KOPT-K1 (cell line): ENCODE measurements around the gene DENND1B.

Experiments
- H3K27ac ChIP-seq: fragments of 200-600 bp; sonication (generic); 2 replicates; pipeline ENCODE4 v1.5.1; 2016; ENCODE audit warnings: antibody characterized with exemption, mild to moderate bottlenecking, low read depth, low read length; ENCODE audit not compliant: poor library complexity, severe bottlenecking
- H3K36me3 ChIP-seq: fragments of 200-600 bp; sonication (generic); 2 replicates; pipeline ENCODE4 v1.5.1; 2017; ENCODE audit warnings: antibody characterized with exemption, mild to moderate bottlenecking, low read length, moderate library complexity; ENCODE audit not compliant: insufficient read depth
- H3K9me3 ChIP-seq: fragments of 200-600 bp; sonication (generic); 2 replicates; pipeline ENCODE4 v1.5.1; 2017; ENCODE audit warnings: antibody characterized with exemption, low read length, mild to moderate bottlenecking; ENCODE audit not compliant: insufficient read depth, poor library complexity, severe bottlenecking

Gene DENND1B

DNA sequence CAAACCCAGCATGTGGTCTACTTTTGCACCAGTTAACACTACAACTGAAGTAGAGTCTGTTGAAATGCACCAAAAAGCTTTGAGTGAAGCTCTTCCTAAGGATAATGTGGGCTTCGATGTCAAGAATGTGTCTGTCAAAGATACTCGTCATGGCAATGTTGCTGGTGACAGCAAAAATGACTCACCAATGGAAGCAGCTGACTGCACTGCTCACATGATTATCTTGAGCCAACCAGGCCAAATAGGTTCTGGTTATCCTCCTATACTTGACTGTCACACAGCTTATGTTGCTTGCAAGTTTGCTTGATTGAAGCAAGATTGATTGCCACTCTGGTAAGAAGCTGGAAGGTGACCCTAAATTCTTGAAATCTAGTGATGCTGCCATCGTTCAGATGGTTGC, 85.2 kb downstream of the DENND1B start:
- no peak overlapping the region for H3K27ac ChIP-seq
- peaks cover 25% of the 10 kb centered on the region for H3K36me3 ChIP-seq
- H3K9me3 ChIP-seq: peaks cover 25% of the 10 kb centered on the region

- H3K36me3 ChIP-seq: peaks cover 25% of the 10 kb centered on the region
- H3K9me3 ChIP-seq: peaks cover 25% of the 10 kb centered on the region
- H3K27ac ChIP-seq: no peak overlapping the region
Observed at GRCh38 chr1:197688233-197688632, 87.0 kb downstream of the DENND1B start.

DNA sequence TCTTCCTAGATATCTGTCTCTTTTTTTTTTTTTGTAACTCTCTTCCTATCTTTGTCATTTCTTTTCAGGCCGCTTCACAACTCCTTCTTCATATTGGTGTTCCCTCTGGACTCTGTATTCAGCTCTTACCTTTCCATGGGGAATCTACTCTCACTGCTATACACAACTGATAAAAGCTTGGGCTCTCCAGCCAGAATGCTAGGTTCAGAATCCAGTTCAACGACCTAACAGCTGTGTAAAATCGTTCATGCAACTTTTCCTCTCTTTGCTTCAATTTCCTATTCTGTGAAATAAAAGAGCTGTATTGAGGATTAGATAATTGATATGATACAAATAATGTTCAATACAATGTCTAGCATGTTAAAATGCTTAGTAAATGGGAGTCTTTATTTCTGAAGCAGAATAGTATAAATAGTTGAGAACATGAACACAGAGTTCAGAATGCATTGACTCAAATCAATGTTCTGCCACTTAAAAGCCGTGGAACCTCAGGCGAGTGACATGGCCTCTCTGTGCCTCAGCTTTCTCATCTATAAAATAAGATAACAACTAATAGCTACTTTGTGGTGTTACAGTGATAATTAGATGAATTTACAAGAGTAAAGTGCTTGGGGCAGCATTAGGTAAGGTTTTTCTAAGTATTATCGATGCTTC, 88.5 kb downstream of the DENND1B start:
- Histone ChIP-seq H3K36me3 (peaks cover 25% of the 10 kb centered on the region), H3K27ac (no peak overlapping the region), H3K9me3 (peaks cover 25% of the 10 kb centered on the region)

DNA sequence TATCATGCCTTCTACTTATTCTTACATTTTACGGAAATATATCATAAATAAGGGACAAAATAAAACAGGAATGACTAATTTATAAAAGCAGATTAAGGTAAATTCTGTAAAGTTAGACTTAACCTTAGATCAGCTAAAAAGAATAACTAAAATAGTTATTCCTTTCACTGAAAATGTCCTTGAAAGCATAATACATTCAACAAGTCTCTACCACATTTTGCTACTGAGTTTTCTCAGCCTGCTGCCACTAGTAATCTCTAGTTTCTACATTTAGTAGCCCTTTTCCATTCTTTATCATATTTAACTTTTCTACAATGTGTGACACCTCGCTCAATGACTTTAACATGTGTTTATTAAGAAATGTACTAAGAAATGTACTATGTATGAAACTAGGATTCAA, 89.0 kb downstream of the DENND1B start:
- peaks cover 25% of the 10 kb centered on the region for H3K36me3 ChIP-seq
- H3K27ac ChIP-seq: no peak overlapping the region
- peaks cover 25% of the 10 kb centered on the region for H3K9me3 ChIP-seq

DNA sequence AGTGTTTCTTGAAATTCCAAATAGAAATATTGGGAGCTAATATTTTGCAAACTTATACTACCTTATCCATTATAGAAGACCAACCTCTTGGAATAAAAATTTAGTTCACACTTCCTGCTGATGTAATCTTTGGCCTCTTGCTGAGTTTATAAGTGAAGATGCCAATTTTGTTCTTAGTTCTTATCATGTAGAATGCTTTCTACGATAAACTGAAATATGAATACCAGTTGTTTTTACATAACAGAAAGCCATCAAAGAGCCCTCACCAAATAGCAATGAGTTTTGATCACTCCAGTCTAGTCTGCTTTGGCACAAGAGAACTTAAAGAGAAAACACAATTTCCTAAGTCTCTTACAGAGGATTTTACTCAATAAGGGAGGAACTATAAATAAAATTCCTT, 89.5 kb downstream of the DENND1B start:
- peaks cover 25% of the 10 kb centered on the region for H3K9me3 ChIP-seq
- no peak overlapping the region for H3K27ac ChIP-seq
- H3K36me3 ChIP-seq: peaks cover 25% of the 10 kb centered on the region

GRCh38 chr1:197683895-197684553, 91.3 kb downstream of the DENND1B start:
- Histone ChIP-seq H3K9me3 (peaks cover 12% of the 10 kb centered on the region), H3K27ac (no peak overlapping the region), H3K36me3 (peaks cover 10% of the 10 kb centered on the region)

DNA sequence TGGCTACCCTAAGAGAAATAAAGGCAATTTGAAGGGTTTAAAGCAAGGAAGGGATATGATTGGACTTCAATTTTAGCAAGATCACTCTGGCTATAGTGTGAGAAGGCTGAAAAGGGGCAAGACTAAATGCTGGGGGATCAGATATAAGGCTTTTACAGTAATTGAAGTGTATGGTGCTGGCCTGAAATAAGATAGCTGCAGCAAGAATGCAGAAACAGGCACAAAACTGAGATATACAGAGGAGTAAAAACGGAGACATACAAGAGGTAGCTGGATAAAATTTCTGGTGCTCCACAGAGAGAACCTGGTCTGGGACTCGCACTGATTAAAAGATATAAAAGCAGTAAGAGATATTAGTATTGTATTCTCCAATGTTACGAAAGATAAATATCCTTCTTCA, 92.0 kb downstream of the DENND1B start:
- Histone ChIP-seq H3K9me3 (peaks cover 5% of the 10 kb centered on the region), H3K36me3 (peaks cover 3% of the 10 kb centered on the region; the same call in 1 of the 2 replicates), H3K27ac (no peak overlapping the region)

- Histone ChIP-seq H3K36me3 (no peaks in the 10 kb centered on the region), H3K9me3 (no peaks in the 10 kb centered on the region), H3K27ac (no peak overlapping the region)
Observed at GRCh38 chr1:197680311-197680710, 95.0 kb downstream of the DENND1B start.

DNA sequence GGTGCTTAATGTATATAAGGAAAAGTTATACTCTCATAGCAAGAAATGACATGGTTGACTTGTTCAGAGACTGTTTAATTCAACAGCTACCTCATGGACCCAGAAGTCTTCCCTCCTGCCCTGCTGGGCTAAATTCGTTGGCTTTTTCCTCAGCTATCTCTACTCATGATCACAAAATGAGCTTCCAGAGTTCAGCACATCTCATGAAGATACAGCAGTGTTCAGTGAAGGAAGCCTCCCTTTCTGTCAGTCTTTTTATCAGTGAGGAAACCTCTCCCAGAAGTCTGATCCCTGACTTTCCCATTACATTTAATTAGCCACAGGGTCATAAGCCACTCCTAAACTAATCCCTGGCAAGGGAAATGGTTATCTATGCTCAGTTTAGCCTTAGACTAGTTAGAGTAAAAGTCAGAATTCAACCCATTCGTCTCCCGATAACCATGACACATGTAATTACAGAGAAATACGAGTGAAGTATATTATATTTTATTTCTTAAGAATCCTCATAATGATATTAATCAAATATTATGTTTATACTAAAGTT, 97.5 kb downstream of the DENND1B start:
- no peaks in the 10 kb centered on the region for H3K9me3 ChIP-seq
- no peaks in the 10 kb centered on the region for H3K36me3 ChIP-seq
- H3K27ac ChIP-seq: peak overlapping the region; percentile 48

DNA sequence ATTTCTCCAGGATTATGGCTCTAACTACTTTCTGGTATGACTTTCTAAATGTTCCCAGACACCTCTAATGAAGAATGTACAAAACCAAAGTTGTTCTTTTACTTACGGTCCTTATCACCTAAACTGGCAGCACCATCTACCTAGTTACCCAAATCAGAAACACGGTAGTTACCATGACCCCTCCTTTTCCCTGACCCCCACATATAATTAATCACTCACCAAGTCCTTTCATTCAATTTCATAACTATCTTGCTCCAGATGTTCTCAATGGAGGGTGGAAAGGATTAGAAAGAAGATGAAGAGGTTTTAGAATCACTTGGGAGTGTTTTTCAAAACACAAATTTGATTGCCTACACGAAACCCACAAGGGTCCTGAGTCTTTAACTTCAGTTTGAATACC, 98.0 kb downstream of the DENND1B start:
- Histone ChIP-seq H3K36me3 (no peaks in the 10 kb centered on the region), H3K27ac (peak overlapping the region; percentile 48), H3K9me3 (no peaks in the 10 kb centered on the region)

- peak overlapping the region; percentile 48 for H3K27ac ChIP-seq
Observed at GRCh38 chr1:197675583-197676208, 99.6 kb downstream of the DENND1B start.

DNA sequence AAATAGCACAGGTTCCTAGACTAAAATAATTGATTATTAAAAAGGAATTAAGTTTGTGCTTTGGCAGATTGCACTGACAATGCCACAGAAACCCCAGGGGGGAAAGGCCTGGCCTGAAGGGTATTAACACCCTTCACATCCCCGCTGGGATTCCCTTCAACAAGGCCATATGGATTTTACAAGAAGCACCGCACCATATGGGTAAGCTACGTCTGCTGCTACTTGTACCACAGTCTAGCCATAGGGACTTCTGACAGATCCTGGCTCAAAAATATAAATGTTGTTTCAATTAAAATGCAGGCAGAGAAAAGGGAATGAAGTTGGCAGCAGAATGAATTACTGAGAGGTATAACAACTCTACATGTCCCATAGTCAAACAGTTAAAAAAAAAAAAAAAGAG, 101.0 kb downstream of the DENND1B start:
- no peak overlapping the region for H3K27ac ChIP-seq
- H3K9me3 ChIP-seq: no peaks in the 10 kb centered on the region
- no peaks in the 10 kb centered on the region for H3K36me3 ChIP-seq

More at GRCh38 chr1:197675583-197676208, 99.6 kb downstream of the DENND1B start:
- no peaks in the 10 kb centered on the region for H3K36me3 ChIP-seq
- no peaks in the 10 kb centered on the region for H3K9me3 ChIP-seq

GRCh38 chr1:197673292-197673691, 102.0 kb downstream of the DENND1B start:
- Histone ChIP-seq H3K36me3 (no peaks in the 10 kb centered on the region), H3K27ac (no peak overlapping the region), H3K9me3 (no peaks in the 10 kb centered on the region)

DNA sequence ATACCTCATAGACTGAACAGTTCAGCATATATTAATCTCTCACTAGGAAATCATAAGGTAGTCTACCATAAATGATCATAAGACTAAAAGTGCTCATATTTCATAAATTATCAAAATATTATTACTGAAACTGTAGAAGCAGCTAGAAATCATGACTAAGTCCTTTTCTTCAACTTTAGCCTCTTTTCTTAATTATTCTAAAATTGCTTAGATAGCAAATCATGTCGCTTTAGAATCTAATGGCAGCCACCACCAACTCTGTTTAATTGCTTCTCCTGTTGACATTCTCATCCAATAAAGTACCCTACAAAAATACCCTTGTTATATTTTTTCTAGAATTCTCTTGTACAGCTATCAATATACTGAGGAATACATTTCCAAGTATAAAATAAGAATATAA, 102.9 kb downstream of the DENND1B start:
- Histone ChIP-seq H3K27ac (no peak overlapping the region), H3K9me3 (no peaks in the 10 kb centered on the region), H3K36me3 (no peaks in the 10 kb centered on the region)

DNA sequence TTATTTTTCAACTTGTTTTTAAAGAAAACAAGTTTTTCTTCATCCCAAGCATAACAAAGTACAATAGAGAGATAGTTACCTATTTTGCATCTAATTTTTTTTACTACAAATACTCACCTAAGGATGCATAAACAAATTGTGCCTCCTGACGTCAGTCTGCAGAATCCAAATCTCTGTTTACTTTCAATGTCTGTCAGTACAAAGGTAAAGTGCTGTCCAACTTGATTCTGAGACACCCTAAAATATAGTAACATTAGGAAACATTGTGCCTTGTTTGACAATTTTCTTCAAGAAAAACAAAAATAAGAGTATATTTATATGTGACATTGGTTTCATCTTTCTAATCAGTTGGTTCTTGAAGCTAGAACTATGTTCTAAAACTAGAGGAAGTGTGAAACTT, 103.4 kb downstream of the DENND1B start:
- no peak overlapping the region for H3K27ac ChIP-seq

More for the DNA sequence above, 103.4 kb downstream of the DENND1B start:
- no peaks in the 10 kb centered on the region for H3K9me3 ChIP-seq
- no peaks in the 10 kb centered on the region for H3K36me3 ChIP-seq
